Lower leg skin (tissue), 4 donors: Measurements from ENCODE around the gene RTF2. TPM values are rescaled to one million over a fixed set of nuclear protein-coding genes. Genes with fewer than 3 reads are reported as not detected.

ENCODE experiments used
- DNase-seq, 2 donors: peaks; one replicate each; pipeline ENCODE4 v3.0.0-alpha.2; 2019; ENCODE audit warnings: low spot score in 2 of 2
- H3K4me3 ChIP-seq: fragments of 200-600 bp; sonication (generic); 2 replicates; pipeline ENCODE4 v1.5.1; 2017; ENCODE audit warnings: mild to moderate bottlenecking, low read depth; ENCODE audit not compliant: poor library complexity, severe bottlenecking
- CTCF ChIP-seq, 3 donors: fragments of 450-650 bp; IDR thresholded peaks; one replicate each; pipeline ENCODE4 v1.5.1; 2016; ENCODE audit warnings: antibody characterized with exemption in 3 of 3, mild to moderate bottlenecking in 3 of 3, moderate library complexity in 2 of 3
- POLR2A ChIP-seq, 2 donors: fragments of 450-650 bp; IDR thresholded peaks; one replicate each; pipeline ENCODE4 v1.6.1; 2016 to 2017; ENCODE audit warnings: antibody characterized with exemption in 2 of 2, mild to moderate bottlenecking in 1 of 2, moderate library complexity in 1 of 2
- WGBS, 2 donors: methylation state at CpG; one replicate each; pipeline ENCODE4 v1.1.5; 2018; 5-methylcytosine and 5-hydroxymethylcytosine counted together
- intact Hi-C: fragments of 100-400 bp; cut with DNase I; formaldehyde crosslinking; loops from one replicate; pipeline ENCODE4 v1.15.0; 2023; ENCODE audit warnings: low total_unique reads
- total RNA-seq, 4 donors: library from RNA; depleted of rRNA; stranded (reverse); fragments of >200 nt; gene quantifications; one replicate each; pipeline ENCODE4 v1.1.0, GENCODE V29; 2016

Gene RTF2
- total RNA-seq, 4 donors from 2014 or later, result 37.0 to 57.8 (median 47.9) TPM

GRCh38 chr20:56566621-56567020 lies 98.2 kb downstream of the RTF2 start:
- no peak overlapping the region for H3K4me3 ChIP-seq
- no peak for TF ChIP-seq POLR2A (IDR thresholded peaks at IDR 0.05)
- TF ChIP-seq CTCF (IDR thresholded peaks at IDR 0.05), result no peak
- no peak for DNase-seq
- WGBS, 2 donors, result 52 to 56% methylated on average over 3 of the region's 3 CpGs
- intact Hi-C loops, result no loop called here

Other genes with a start within 250 kb of the RTF2 start
- not detected for gene MC3R, start 219.9 kb upstream of the RTF2 start, total RNA-seq
- gene FAM210B, start 109.7 kb upstream of the RTF2 start, total RNA-seq, result 10 to 100 TPM; 39.4 to 81.3 (median 52.3) TPM
- 1 to 10 TPM; 3.9 to 8.7 (median 5.9) TPM for gene AURKA, start 76.4 kb upstream of the RTF2 start, total RNA-seq
- gene CSTF1, start 76.0 kb upstream of the RTF2 start, total RNA-seq, result 10 to 100 TPM; 29.5 to 41.4 (median 31.6) TPM
- gene CASS4, start 56.4 kb upstream of the RTF2 start, total RNA-seq, result 1 to 10 TPM in 2 of 4 donors, under 1 TPM in 2; 0.61 to 2.9 (median 1.4) TPM
- under 1 TPM in 1 of 4 donors, not detected in 3; 0.81 TPM for gene FAM209A, start 56.1 kb downstream of the RTF2 start, total RNA-seq
- 1 to 10 TPM in 1 of 4 donors, under 1 TPM in 1, not detected in 2; 0.61 to 1.5 TPM for gene FAM209B, start 64.6 kb downstream of the RTF2 start, total RNA-seq
- 100 to 1,000 TPM in 1 of 4 donors, 10 to 100 TPM in 3; 59.6 to 110 (median 79.8) TPM for gene TFAP2C, start 160.7 kb downstream of the RTF2 start, total RNA-seq